ENCODE results near the gene HTR3C.

DNA sequence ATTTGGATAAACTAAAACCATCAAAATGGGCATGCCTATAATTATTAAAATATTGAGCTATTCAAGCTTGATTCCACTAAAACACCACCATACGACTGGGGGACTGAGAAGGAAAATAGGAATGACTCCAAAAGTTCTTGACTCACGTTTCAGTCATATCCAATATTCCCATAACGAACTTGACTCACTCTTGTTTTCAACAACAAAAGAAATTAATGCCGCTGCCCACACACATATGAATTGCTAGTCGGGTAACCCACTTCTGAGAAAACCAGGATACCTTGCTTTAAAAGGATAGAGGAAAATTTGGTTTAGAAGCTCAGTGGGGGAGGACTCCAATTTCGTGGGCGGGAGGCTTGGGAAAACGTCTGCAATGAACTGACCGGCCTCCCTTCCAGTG is 5.2 kb downstream of the HTR3C start:
- TF ChIP-seq EZH2 (IDR thresholded peaks at IDR 0.05; ENCODE audit: borderline replicate concordance, low read depth, low read length, poor library complexity, severe bottlenecking), result no peak
- TF ChIP-seq, protein P1, sequence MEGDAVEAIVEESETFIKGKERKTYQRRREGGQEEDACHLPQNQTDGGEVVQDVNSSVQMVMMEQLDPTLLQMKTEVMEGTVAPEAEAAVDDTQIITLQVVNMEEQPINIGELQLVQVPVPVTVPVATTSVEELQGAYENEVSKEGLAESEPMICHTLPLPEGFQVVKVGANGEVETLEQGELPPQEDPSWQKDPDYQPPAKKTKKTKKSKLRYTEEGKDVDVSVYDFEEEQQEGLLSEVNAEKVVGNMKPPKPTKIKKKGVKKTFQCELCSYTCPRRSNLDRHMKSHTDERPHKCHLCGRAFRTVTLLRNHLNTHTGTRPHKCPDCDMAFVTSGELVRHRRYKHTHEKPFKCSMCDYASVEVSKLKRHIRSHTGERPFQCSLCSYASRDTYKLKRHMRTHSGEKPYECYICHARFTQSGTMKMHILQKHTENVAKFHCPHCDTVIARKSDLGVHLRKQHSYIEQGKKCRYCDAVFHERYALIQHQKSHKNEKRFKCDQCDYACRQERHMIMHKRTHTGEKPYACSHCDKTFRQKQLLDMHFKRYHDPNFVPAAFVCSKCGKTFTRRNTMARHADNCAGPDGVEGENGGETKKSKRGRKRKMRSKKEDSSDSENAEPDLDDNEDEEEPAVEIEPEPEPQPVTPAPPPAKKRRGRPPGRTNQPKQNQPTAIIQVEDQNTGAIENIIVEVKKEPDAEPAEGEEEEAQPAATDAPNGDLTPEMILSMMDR (conservative IDR thresholded peaks at IDR 0.05; ENCODE audit: low read depth, low read length), result no peak

Measured in A673 (cell line).